Neural cell (in vitro differentiated cells): ENCODE results near the gene OLFM1. TPM values are rescaled to one million over a fixed set of nuclear protein-coding genes. Genes with fewer than 3 reads are reported as not detected.

ENCODE experiments used
- H2AFZ ChIP-seq: fragments of 200-600, 300-800 bp; sonication (generic), shearing (Covaris generic); 2 replicates; pipeline ENCODE4 v1.6.0; 2014; ENCODE audit warnings: low read depth, mild to moderate bottlenecking, antibody characterized with exemption, low read length, moderate library complexity
- H3F3A ChIP-seq: fragments of 200-600 bp; shearing (Covaris generic); 2 replicates; pipeline ENCODE4 v1.6.1; 2016; ENCODE audit warnings: mild to moderate bottlenecking, moderate library complexity, mixed read lengths, antibody characterized with exemption, low read length; ENCODE audit not compliant: insufficient read depth, poor library complexity, severe bottlenecking
- H3K27ac ChIP-seq: fragments of 200-600, 300-800 bp; sonication (generic), shearing (Covaris generic); 2 replicates; pipeline ENCODE4 v1.5.1; 2014; ENCODE audit warnings: mild to moderate bottlenecking, low read length, moderate library complexity
- H3K27me3 ChIP-seq: fragments of 300-800, 200-600 bp; sonication (generic), shearing (Covaris generic); 2 replicates; pipeline ENCODE4 v1.6.0; 2014; ENCODE audit warnings: mild to moderate bottlenecking, low read depth, low read length, moderate library complexity; ENCODE audit not compliant: insufficient read depth
- H3K36me3 ChIP-seq: fragments of 300-800, 200-600 bp; sonication (generic), shearing (Covaris generic); 2 replicates; pipeline ENCODE4 v1.5.1; 2014; ENCODE audit warnings: mild to moderate bottlenecking, antibody characterized with exemption, low read length, moderate library complexity; ENCODE audit not compliant: insufficient read depth
- H3K4me2 ChIP-seq: fragments of 300-800, 200-600 bp; sonication (generic), shearing (Covaris generic); 2 replicates; pipeline ENCODE4 v1.6.0; 2014; ENCODE audit warnings: mild to moderate bottlenecking, low read length
- H3K4me3 ChIP-seq: fragments of 300-800, 200-600 bp; sonication (generic), shearing (Covaris generic); 2 replicates; pipeline ENCODE4 v1.5.1; 2014; ENCODE audit warnings: mild to moderate bottlenecking, low read length, moderate library complexity
- H3K79me2 ChIP-seq: fragments of 200-600 bp; shearing (Covaris generic); replicated peaks from 2 replicates; pipeline ENCODE4 v1.6.0; 2014; ENCODE audit warnings: mild to moderate bottlenecking, low read length, moderate library complexity; ENCODE audit not compliant: insufficient read depth
- H3K9ac ChIP-seq: fragments of 300-800, 200-600 bp; sonication (generic), shearing (Covaris generic); 2 replicates; pipeline ENCODE4 v1.6.1; 2016; ENCODE audit warnings: mild to moderate bottlenecking, low read length, mixed read lengths
- H3K9me2 ChIP-seq: fragments of 200-600 bp; shearing (Covaris generic); 2 replicates; pipeline ENCODE4 v1.6.1; 2016; ENCODE audit warnings: mild to moderate bottlenecking, low read length, mixed read lengths; ENCODE audit not compliant: insufficient read depth
- H3K9me3 ChIP-seq: fragments of 200-600, 300-800 bp; sonication (generic), shearing (Covaris generic); 2 replicates; pipeline ENCODE4 v1.6.1; 2016; ENCODE audit warnings: mild to moderate bottlenecking, mixed run types, low read length, moderate library complexity, mixed read lengths
- H4K20me1 ChIP-seq: fragments of 200-600 bp; shearing (Covaris generic); 2 replicates; pipeline ENCODE4 v1.6.1; 2016; ENCODE audit warnings: mild to moderate bottlenecking, mixed run types; ENCODE audit not compliant: insufficient read depth
- EP300 ChIP-seq: fragments of 450-650 bp; conservative IDR thresholded peaks from 2 replicates; pipeline ENCODE4 v1.6.1; 2014; ENCODE audit warnings: antibody characterized with exemption, mild to moderate bottlenecking, moderate library complexity; ENCODE audit not compliant: poor library complexity, severe bottlenecking
- EZH2 ChIP-seq: fragments of 200-600, 300-800 bp; shearing (Covaris generic), sonication (generic); IDR thresholded peaks from 2 replicates; pipeline ENCODE4 v1.6.1; 2014; ENCODE audit warnings: antibody characterized with exemption, low read length, borderline replicate concordance, mild to moderate bottlenecking; ENCODE audit not compliant: insufficient read depth, poor library complexity, severe bottlenecking
- MXI1 ChIP-seq: fragments of 450-650 bp; conservative IDR thresholded peaks from 2 replicates; pipeline ENCODE4 v1.6.1; 2014; ENCODE audit warnings: antibody characterized with exemption, mild to moderate bottlenecking; ENCODE audit not compliant: poor library complexity, severe bottlenecking
- POLR2AphosphoS5 ChIP-seq: IDR thresholded peaks from 2 replicates; pipeline ENCODE4 v1.6.1; 2012
- RAD21 ChIP-seq: fragments of 450-650 bp; conservative IDR thresholded peaks from 2 replicates; pipeline ENCODE4 v1.6.1; 2014; ENCODE audit warnings: antibody characterized with exemption, mild to moderate bottlenecking, moderate library complexity
- SMC3 ChIP-seq: fragments of 450-650 bp; conservative IDR thresholded peaks from 2 replicates; pipeline ENCODE4 v1.6.1; 2014; ENCODE audit warnings: antibody characterized with exemption, mild to moderate bottlenecking, moderate library complexity; ENCODE audit not compliant: poor library complexity
- TAF1 ChIP-seq: IDR thresholded peaks from 2 replicates; pipeline ENCODE4 v1.6.1; 2012; ENCODE audit warnings: low read depth
- polyA plus RNA-seq: library from polyadenylated mRNA; depleted of rRNA; stranded (reverse); fragments of >200 nt; gene quantifications from 2 replicates; pipeline ENCODE4 v1.2.3, GENCODE V29; 2014
- TF ChIP-seq, protein P1 (sequence below): IDR thresholded peaks from 2 replicates; pipeline ENCODE4 v1.6.1; 2012; ENCODE audit warnings: borderline replicate concordance
- TF ChIP-seq, protein P2 (sequence below): fragments of 450-650 bp; IDR thresholded peaks from 2 replicates; pipeline ENCODE4 v1.5.1; 2014; ENCODE audit warnings: antibody characterized with exemption, mild to moderate bottlenecking, moderate library complexity; ENCODE audit not compliant: poor library complexity, severe bottlenecking

The OLFM1 gene
- polyA plus RNA-seq, 1 donor from 2014 or later: 102 TPM

DNA sequence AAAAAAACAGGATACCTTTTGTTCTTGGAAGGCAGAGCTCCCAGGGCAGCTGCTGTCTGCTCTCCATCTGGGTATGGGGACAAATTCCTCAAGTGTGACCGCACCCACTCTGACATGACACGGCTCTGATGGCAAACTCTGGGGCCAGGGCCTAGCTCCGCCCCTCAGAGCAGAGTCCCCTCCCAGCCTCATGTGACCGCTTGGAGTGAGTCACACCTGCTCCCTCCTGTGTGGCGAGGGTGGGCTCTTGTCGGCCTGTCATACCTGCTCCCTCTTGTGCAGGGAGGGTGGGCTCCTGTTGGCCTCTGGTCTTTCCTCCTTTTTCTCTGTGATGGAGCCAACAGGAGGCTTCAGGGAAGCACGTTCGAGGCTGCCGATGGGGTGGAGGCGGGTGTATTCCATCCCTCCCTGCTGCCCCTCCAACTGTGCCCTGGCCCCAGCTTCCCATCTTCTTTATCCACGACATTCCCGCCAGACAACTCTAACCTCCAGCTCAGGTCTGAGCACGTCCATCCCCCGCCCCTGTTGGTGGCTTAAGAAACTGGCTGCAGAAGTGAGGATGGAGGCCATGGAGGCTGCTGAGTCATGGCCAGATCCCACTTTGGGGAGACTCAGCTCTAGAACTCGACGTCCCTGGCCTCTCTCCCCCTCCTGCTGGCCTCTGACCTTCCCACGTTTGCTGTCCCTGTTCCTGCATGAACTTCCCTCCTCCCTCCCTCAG is 65.3 kb downstream of the OLFM1 start:
- no peak for TF ChIP-seq POLR2AphosphoS5
- no peak for TF ChIP-seq SMC3
- TF ChIP-seq TAF1: no peak
- TF ChIP-seq MXI1: no peak
- TF ChIP-seq RAD21: no peak
- no peak for TF ChIP-seq EZH2
- TF ChIP-seq, protein P1, sequence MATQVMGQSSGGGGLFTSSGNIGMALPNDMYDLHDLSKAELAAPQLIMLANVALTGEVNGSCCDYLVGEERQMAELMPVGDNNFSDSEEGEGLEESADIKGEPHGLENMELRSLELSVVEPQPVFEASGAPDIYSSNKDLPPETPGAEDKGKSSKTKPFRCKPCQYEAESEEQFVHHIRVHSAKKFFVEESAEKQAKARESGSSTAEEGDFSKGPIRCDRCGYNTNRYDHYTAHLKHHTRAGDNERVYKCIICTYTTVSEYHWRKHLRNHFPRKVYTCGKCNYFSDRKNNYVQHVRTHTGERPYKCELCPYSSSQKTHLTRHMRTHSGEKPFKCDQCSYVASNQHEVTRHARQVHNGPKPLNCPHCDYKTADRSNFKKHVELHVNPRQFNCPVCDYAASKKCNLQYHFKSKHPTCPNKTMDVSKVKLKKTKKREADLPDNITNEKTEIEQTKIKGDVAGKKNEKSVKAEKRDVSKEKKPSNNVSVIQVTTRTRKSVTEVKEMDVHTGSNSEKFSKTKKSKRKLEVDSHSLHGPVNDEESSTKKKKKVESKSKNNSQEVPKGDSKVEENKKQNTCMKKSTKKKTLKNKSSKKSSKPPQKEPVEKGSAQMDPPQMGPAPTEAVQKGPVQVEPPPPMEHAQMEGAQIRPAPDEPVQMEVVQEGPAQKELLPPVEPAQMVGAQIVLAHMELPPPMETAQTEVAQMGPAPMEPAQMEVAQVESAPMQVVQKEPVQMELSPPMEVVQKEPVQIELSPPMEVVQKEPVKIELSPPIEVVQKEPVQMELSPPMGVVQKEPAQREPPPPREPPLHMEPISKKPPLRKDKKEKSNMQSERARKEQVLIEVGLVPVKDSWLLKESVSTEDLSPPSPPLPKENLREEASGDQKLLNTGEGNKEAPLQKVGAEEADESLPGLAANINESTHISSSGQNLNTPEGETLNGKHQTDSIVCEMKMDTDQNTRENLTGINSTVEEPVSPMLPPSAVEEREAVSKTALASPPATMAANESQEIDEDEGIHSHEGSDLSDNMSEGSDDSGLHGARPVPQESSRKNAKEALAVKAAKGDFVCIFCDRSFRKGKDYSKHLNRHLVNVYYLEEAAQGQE: no peak
- no peak for TF ChIP-seq EP300
- TF ChIP-seq, protein P2, sequence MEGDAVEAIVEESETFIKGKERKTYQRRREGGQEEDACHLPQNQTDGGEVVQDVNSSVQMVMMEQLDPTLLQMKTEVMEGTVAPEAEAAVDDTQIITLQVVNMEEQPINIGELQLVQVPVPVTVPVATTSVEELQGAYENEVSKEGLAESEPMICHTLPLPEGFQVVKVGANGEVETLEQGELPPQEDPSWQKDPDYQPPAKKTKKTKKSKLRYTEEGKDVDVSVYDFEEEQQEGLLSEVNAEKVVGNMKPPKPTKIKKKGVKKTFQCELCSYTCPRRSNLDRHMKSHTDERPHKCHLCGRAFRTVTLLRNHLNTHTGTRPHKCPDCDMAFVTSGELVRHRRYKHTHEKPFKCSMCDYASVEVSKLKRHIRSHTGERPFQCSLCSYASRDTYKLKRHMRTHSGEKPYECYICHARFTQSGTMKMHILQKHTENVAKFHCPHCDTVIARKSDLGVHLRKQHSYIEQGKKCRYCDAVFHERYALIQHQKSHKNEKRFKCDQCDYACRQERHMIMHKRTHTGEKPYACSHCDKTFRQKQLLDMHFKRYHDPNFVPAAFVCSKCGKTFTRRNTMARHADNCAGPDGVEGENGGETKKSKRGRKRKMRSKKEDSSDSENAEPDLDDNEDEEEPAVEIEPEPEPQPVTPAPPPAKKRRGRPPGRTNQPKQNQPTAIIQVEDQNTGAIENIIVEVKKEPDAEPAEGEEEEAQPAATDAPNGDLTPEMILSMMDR: no peak
- H4K20me1 ChIP-seq: no peaks in the 10 kb centered on the region
- peaks cover 4% of the 10 kb centered on the region for H3K27me3 ChIP-seq

DNA sequence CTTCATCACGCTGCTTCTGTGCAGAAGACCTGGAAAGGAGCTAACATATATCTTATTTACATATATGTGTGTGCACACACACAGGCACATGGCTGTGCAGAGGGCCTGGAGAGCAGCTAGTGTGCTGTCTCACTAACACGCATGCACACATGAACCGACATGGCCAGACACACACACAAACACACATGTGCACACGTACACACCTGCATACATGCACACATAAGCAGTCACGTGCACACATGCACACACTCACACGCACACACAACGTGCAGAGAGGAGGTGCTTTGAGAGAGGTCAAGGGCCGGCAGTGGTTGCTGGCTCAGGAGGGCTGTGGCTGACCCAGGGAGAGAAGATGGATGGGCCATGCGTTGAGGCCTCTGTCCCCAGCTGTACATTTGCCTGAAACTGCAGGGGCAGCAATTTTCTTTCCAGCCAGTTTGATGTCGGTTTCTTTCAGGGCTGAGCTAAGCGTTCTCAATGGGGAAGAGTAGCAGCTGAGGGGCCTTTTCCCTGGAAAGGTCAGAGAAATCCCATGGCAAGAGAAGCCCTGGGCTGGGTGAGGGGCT is 66.7 kb downstream of the OLFM1 start:
- Histone ChIP-seq H3K36me3 (no peaks in the 10 kb centered on the region), H3K79me2 (no peaks in the 10 kb centered on the region), H3K9me3 (no peaks in the 10 kb centered on the region), H2AFZ (no peak overlapping the region), H3K4me2 (no peak overlapping the region), H3K27me3 (peaks cover 8% of the 10 kb centered on the region), H3K9me2 (no peaks in the 10 kb centered on the region), H4K20me1 (no peaks in the 10 kb centered on the region), H3K4me3 (no peak overlapping the region), H3K9ac (no peak overlapping the region), H3K27ac (no peak overlapping the region), H3F3A (no peaks in the 10 kb centered on the region)
- no peak for TF ChIP-seq TAF1
- no peak for TF ChIP-seq SMC3
- TF ChIP-seq RAD21: no peak
- TF ChIP-seq MXI1: no peak
- no peak for TF ChIP-seq POLR2AphosphoS5
- TF ChIP-seq, protein P1: no peak
- TF ChIP-seq EP300: no peak

More for the DNA sequence above, 65.3 kb downstream of the OLFM1 start:
- Histone ChIP-seq H3K9me3 (no peaks in the 10 kb centered on the region), H3K9me2 (no peaks in the 10 kb centered on the region), H3F3A (no peaks in the 10 kb centered on the region), H3K79me2 (no peaks in the 10 kb centered on the region), H3K4me2 (no peak overlapping the region), H3K27ac (no peak overlapping the region), H3K4me3 (no peak overlapping the region), H2AFZ (no peak overlapping the region), H3K36me3 (no peaks in the 10 kb centered on the region), H3K9ac (no peak overlapping the region)
